Measurements from ENCODE around the gene WIPF2. TPM values are rescaled to one million over a fixed set of nuclear protein-coding genes. Genes with fewer than 3 reads are reported as not detected.

WIPF2 gene
- polyA plus RNA-seq, 1 donor (not counting 4 experiments of a cell fraction or from before 2014, with no cell fraction given), result 8.5 TPM

DNA sequence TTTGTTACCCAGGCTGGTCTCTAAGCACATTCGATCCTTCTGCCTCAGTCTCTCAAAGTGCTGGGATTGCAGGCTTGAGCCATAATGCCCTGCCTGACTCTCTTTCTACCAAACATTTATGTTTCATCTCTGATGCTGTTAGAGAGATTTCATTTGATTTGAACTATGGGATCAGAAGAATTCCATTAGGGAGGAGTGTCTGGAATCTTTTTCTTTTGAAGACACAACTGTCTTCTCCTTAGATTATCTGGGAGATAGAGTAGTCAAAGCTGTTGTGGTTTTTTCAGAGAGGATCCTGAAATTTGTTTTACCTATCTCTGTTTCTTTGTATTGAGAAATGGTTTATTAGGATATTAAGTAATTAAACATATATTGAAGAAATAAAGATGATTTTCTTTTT lies 29.4 kb downstream of the WIPF2 start:
- no peak overlapping the region for H3K4me2 ChIP-seq (ENCODE audit: control insufficient read depth, extremely low read depth, insufficient read depth, low read depth, low read length)
- no peak for TF ChIP-seq EZH2 (IDR thresholded peaks at IDR 0.05; ENCODE audit: low read length)
- TF ChIP-seq, protein P1, sequence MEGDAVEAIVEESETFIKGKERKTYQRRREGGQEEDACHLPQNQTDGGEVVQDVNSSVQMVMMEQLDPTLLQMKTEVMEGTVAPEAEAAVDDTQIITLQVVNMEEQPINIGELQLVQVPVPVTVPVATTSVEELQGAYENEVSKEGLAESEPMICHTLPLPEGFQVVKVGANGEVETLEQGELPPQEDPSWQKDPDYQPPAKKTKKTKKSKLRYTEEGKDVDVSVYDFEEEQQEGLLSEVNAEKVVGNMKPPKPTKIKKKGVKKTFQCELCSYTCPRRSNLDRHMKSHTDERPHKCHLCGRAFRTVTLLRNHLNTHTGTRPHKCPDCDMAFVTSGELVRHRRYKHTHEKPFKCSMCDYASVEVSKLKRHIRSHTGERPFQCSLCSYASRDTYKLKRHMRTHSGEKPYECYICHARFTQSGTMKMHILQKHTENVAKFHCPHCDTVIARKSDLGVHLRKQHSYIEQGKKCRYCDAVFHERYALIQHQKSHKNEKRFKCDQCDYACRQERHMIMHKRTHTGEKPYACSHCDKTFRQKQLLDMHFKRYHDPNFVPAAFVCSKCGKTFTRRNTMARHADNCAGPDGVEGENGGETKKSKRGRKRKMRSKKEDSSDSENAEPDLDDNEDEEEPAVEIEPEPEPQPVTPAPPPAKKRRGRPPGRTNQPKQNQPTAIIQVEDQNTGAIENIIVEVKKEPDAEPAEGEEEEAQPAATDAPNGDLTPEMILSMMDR (optimal IDR thresholded peaks at IDR 0.05 in 1 of 3, IDR thresholded peaks at IDR 0.05 in 1 of 3, conservative IDR thresholded peaks at IDR 0.05 in 1 of 3; ENCODE audit: extremely low read depth in 1 of 3, insufficient read depth in 2 of 3, low read length in 3 of 3), result no peak
- H3K27ac ChIP-seq (ENCODE audit: control insufficient read depth, insufficient read depth, low read length), result no peak overlapping the region
- no peaks in the 10 kb centered on the region for H3K9me1 ChIP-seq (ENCODE audit: control insufficient read depth, extremely low read depth, insufficient read depth, low read length)
- dilution Hi-C loops (cut with MboI; ENCODE audit: extremely low pct_ligation_motif_present, low sequenced_read_pairs), result no loop called here
- peaks cover 81% of the 10 kb centered on the region for H3K79me2 ChIP-seq (ENCODE audit: control insufficient read depth, insufficient read depth, low read length)
- H3K4me3 ChIP-seq (ENCODE audit: control insufficient read depth in 2 of 3, extremely low read depth in 1 of 3, insufficient read depth in 2 of 3, low read depth in 1 of 3, low read length in 3 of 3), result no peak overlapping the region
- no peaks in the 10 kb centered on the region for H3K9me3 ChIP-seq (ENCODE audit: control insufficient read depth, low read depth, low read length)
- H3K36me3 ChIP-seq (ENCODE audit: control insufficient read depth in 2 of 2, extremely low read depth in 1 of 2, insufficient read depth in 2 of 2, low read length in 2 of 2), result peaks cover 0 to 2% of the 10 kb centered on the region in 2 experiments
- DNase-seq (ENCODE audit: low read depth, low spot score) (no peak), FAIRE-seq (no peak)
- no peaks in the 10 kb centered on the region for H4K20me1 ChIP-seq (ENCODE audit: control insufficient read depth, extremely low read depth, insufficient read depth, low read length)
- peaks cover 6% of the 10 kb centered on the region for H3K4me1 ChIP-seq (ENCODE audit: control insufficient read depth, extremely low read depth, insufficient read depth, low read length)
- no peaks in the 10 kb centered on the region for H3K27me3 ChIP-seq (ENCODE audit: control insufficient read depth, extremely low read depth, insufficient read depth, low read length)
- no peak overlapping the region for H2AFZ ChIP-seq (ENCODE audit: control insufficient read depth, low read length)
- no peak overlapping the region for H3K9ac ChIP-seq (ENCODE audit: control insufficient read depth, extremely low read depth, insufficient read depth, low read length)

DNA sequence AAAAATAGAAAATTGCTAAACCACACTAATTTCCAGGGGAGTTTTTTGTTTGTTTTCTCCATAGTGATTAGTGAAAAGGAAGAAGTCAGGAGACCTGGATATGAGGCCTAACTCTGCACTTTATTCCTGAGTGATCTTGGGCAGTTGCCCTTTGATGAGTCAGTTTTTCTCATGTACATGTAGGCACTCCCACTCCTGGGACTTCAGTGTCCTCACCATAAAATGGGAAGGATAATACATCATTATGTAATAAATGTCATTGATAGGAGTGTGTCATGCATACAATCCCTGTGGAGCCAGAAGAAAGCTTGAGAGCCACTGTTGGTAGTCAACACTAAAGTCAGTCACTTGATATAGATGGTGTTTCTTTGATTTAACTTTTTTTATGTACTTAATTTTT lies 32.5 kb downstream of the WIPF2 start:
- H3K4me1 ChIP-seq (ENCODE audit: control insufficient read depth, extremely low read depth, insufficient read depth, low read length), result peaks cover 6% of the 10 kb centered on the region
- no peak overlapping the region for H2AFZ ChIP-seq (ENCODE audit: control insufficient read depth, low read length)
- H3K9ac ChIP-seq (ENCODE audit: control insufficient read depth, extremely low read depth, insufficient read depth, low read length), result no peak overlapping the region
- H3K4me3 ChIP-seq (ENCODE audit: control insufficient read depth in 2 of 3, extremely low read depth in 1 of 3, insufficient read depth in 2 of 3, low read depth in 1 of 3, low read length in 3 of 3), result no peak overlapping the region
- H3K27ac ChIP-seq (ENCODE audit: control insufficient read depth, insufficient read depth, low read length), result no peak overlapping the region
- peaks cover 0 to 3% of the 10 kb centered on the region in 2 experiments for H3K36me3 ChIP-seq (ENCODE audit: control insufficient read depth in 2 of 2, extremely low read depth in 1 of 2, insufficient read depth in 2 of 2, low read length in 2 of 2)
- H3K27me3 ChIP-seq (ENCODE audit: control insufficient read depth, extremely low read depth, insufficient read depth, low read length), result no peaks in the 10 kb centered on the region
- DNase-seq (ENCODE audit: low read depth, low spot score) (peak; percentile 19), FAIRE-seq (no peak)
- H3K9me3 ChIP-seq (ENCODE audit: control insufficient read depth, low read depth, low read length), result no peaks in the 10 kb centered on the region
- no peaks in the 10 kb centered on the region for H3K9me1 ChIP-seq (ENCODE audit: control insufficient read depth, extremely low read depth, insufficient read depth, low read length)
- TF ChIP-seq, protein P1 (optimal IDR thresholded peaks at IDR 0.05 in 1 of 3, IDR thresholded peaks at IDR 0.05 in 1 of 3, conservative IDR thresholded peaks at IDR 0.05 in 1 of 3; ENCODE audit: extremely low read depth in 1 of 3, insufficient read depth in 2 of 3, low read length in 3 of 3), result no peak
- TF ChIP-seq EZH2 (IDR thresholded peaks at IDR 0.05; ENCODE audit: low read length), result no peak
- H3K4me2 ChIP-seq (ENCODE audit: control insufficient read depth, extremely low read depth, insufficient read depth, low read depth, low read length), result no peak overlapping the region
- dilution Hi-C loops (cut with MboI; ENCODE audit: extremely low pct_ligation_motif_present, low sequenced_read_pairs), result no loop called here
- peaks cover 5% of the 10 kb centered on the region for H4K20me1 ChIP-seq (ENCODE audit: control insufficient read depth, extremely low read depth, insufficient read depth, low read length)
- H3K79me2 ChIP-seq (ENCODE audit: control insufficient read depth, insufficient read depth, low read length), result peaks cover 68% of the 10 kb centered on the region

Measured in keratinocyte (primary cell).